ENCODE data around the gene IQSEC3.
"Not testable (repeated sequence)": the region's sequence is repeated elsewhere in the genome, so short reads cannot be mapped to it uniquely, and the experiment has no call there.

Gene IQSEC3

GRCh38 chr12:182381-182892, 115.9 kb downstream of the IQSEC3 start:
- DNase-seq = peak; percentile 91

- DNase-seq = no peak
These were observed 118.4 kb downstream of the IQSEC3 start for GRCh38 chr12:184811-185575.

- DNase-seq = no peak
These were observed 119.0 kb downstream of the IQSEC3 start for GRCh38 chr12:185576-185955.

- no peak for DNase-seq
These were observed 119.5 kb downstream of the IQSEC3 start for GRCh38 chr12:186006-186625.

GRCh38 chr12:187986-188909, 121.7 kb downstream of the IQSEC3 start:
- not testable (repeated sequence) for DNase-seq

- DNase-seq = peak; percentile 32
These were observed 122.5 kb downstream of the IQSEC3 start for GRCh38 chr12:188910-189621.

GRCh38 chr12:189622-189962, 123.0 kb downstream of the IQSEC3 start:
- DNase-seq = no peak

- DNase-seq = no peak
These were observed 124.3 kb downstream of the IQSEC3 start for GRCh38 chr12:190881-191280.

- no peak for DNase-seq
These were observed 125.0 kb downstream of the IQSEC3 start for GRCh38 chr12:191541-191940.

GRCh38 chr12:193261-193660, 126.7 kb downstream of the IQSEC3 start:
- DNase-seq = no peak

- no peak for DNase-seq
These were observed 127.7 kb downstream of the IQSEC3 start for GRCh38 chr12:194276-194675.

- DNase-seq = no peak
These were observed 128.6 kb downstream of the IQSEC3 start for GRCh38 chr12:195156-195555.

GRCh38 chr12:195951-196350, 129.4 kb downstream of the IQSEC3 start:
- DNase-seq = no peak

GRCh38 chr12:196436-196835, 129.9 kb downstream of the IQSEC3 start:
- no peak for DNase-seq

GRCh38 chr12:197347-197746, 130.8 kb downstream of the IQSEC3 start:
- DNase-seq = no peak

GRCh38 chr12:197911-198695, 131.5 kb downstream of the IQSEC3 start:
- DNase-seq = no peak

GRCh38 chr12:198705-199104, 132.1 kb downstream of the IQSEC3 start:
- no peak for DNase-seq

- DNase-seq = no peak
These were observed 134.8 kb downstream of the IQSEC3 start for GRCh38 chr12:201361-201760.

GRCh38 chr12:202081-202731, 135.6 kb downstream of the IQSEC3 start:
- DNase-seq = no peak

GRCh38 chr12:203074-203461, 136.5 kb downstream of the IQSEC3 start:
- DNase-seq = no peak

GRCh38 chr12:203462-204260, 137.1 kb downstream of the IQSEC3 start:
- DNase-seq = no peak

Measured in NCI-H226 (cell line).